ENCODE data around the gene STX18.
"Not testable (repeated sequence)": the region's sequence is repeated elsewhere in the genome, so short reads cannot be mapped to it uniquely, and the experiment has no call there.

STX18 gene

GRCh38 chr4:4437798-4438470 lies 103.9 kb downstream of the STX18 start:
- DNase-seq (ENCODE audit: low read depth) = no peak

- DNase-seq (ENCODE audit: low read depth) = no peak
These were observed 105.5 kb downstream of the STX18 start for GRCh38 chr4:4436244-4436823.

- DNase-seq (ENCODE audit: low read depth) = no peak
These were observed 107.9 kb downstream of the STX18 start for GRCh38 chr4:4433941-4434340.

GRCh38 chr4:4432341-4433125 lies 109.3 kb downstream of the STX18 start:
- DNase-seq (ENCODE audit: low read depth) = no peak

- DNase-seq (ENCODE audit: low read depth) = peak; percentile 28
These were observed 111.2 kb downstream of the STX18 start for GRCh38 chr4:4430492-4431195.

- DNase-seq (ENCODE audit: low read depth) = no peak
These were observed 112.6 kb downstream of the STX18 start for GRCh38 chr4:4428966-4429875.

- DNase-seq (ENCODE audit: low read depth) = no peak
These were observed 114.0 kb downstream of the STX18 start for GRCh38 chr4:4427886-4428285.

- no peak for DNase-seq (ENCODE audit: low read depth)
These were observed 114.6 kb downstream of the STX18 start for GRCh38 chr4:4427121-4427870.

GRCh38 chr4:4426511-4427120 lies 115.2 kb downstream of the STX18 start:
- DNase-seq (ENCODE audit: low read depth) = no peak

- no peak for DNase-seq (ENCODE audit: low read depth)
These were observed 116.2 kb downstream of the STX18 start for GRCh38 chr4:4425696-4426095.

- no peak for DNase-seq (ENCODE audit: low read depth)
These were observed 116.6 kb downstream of the STX18 start for GRCh38 chr4:4425119-4425690.

- DNase-seq (ENCODE audit: low read depth) = no peak
These were observed 117.2 kb downstream of the STX18 start for GRCh38 chr4:4424499-4425115.

- no peak for DNase-seq (ENCODE audit: low read depth)
These were observed 117.9 kb downstream of the STX18 start for GRCh38 chr4:4423706-4424498.

GRCh38 chr4:4422856-4423499 lies 118.9 kb downstream of the STX18 start:
- no peak for DNase-seq (ENCODE audit: low read depth)

GRCh38 chr4:4422117-4422516 lies 119.7 kb downstream of the STX18 start:
- DNase-seq (ENCODE audit: low read depth) = not testable (repeated sequence)

GRCh38 chr4:4421356-4421755 lies 120.5 kb downstream of the STX18 start:
- no peak for DNase-seq (ENCODE audit: low read depth)

GRCh38 chr4:4420421-4420820 lies 121.4 kb downstream of the STX18 start:
- DNase-seq (ENCODE audit: low read depth) = no peak

GRCh38 chr4:4419896-4420295 lies 122.0 kb downstream of the STX18 start:
- DNase-seq (ENCODE audit: low read depth) = no peak
